HG02623 (cell line): Measurements from ENCODE around the gene GNPAT.

ENCODE experiments used
- ATAC-seq: cut with Tn5 transposase; IDR thresholded peaks from one replicate; pipeline ENCODE4 v1.9.1; 2021; ENCODE audit warnings: moderate library complexity; ENCODE audit not compliant: unreplicated experiment

GNPAT gene

DNA sequence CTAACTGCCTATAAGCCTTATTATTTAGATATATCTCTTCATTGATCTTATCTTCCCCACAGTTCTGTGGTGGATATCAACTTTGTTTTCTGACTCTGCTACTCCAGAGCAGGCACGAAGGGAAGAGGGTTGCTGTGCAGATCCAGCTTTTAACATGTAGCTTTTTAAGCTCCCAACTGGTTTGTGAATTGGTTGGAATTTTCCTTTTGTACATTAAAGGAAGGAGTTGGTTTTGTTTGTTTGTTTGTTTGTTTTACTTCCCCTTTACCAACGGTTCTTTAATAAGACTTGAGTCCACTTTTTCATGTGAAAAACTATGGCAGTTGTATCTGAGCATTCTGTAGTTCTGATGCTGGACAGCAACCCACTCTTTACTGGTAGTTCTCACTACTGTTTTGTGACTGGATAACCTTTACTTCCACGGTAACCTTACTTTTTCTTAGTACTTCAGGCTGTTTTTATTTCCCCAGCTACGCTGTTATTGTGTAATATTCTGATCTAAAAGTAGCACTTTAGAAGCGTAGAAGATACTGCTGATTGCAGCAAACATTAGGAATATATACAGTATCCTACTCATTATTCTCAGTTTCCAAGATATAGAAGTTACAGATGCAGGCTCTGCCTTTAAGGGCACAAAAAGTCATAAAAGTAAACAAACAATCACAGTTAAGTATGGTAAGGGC, 1.6 kb downstream of the GNPAT start:
- no peak for ATAC-seq

DNA sequence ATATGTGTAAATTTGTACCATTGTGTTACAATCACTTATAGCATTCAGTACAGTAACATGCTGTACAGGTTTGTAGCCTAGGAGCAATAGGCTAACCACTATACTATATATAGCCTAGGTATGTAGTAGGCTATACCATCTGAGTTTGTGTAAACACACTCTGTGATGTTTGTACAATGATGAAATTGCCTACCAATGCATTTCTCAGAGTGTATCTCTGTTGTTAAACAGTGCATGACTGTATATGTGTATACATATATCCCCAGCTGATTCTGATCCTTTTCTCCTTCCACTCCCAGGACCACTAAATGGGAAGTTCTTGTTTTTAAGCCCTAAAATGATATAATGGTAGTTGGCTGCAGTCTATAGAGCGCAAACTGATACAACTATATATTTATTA, 7.8 kb downstream of the GNPAT start:
- ATAC-seq: no peak

GRCh38 chr1:231252336-231252735, 11.3 kb downstream of the GNPAT start:
- no peak for ATAC-seq

GRCh38 chr1:231260351-231260750, 19.3 kb downstream of the GNPAT start:
- no peak for ATAC-seq

DNA sequence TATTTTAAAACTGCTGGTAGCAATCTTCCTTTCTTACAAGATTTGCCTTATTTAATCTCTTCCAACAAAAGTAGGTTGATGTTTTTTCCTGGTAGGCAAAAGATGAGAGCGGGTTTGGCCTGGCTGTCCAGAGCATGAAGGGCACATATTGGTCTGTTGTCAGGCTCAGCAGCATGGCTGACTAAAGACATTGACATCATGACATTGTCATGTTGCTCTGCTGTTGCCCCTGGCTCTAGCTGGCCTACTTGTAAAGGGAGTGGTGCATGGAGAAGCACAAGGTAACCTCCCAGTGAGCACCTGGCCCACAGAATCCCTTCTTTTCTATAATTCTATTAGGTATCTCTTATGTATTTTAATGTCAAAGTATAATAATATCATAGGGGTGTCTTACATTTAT, 23.6 kb downstream of the GNPAT start:
- no peak for ATAC-seq

DNA sequence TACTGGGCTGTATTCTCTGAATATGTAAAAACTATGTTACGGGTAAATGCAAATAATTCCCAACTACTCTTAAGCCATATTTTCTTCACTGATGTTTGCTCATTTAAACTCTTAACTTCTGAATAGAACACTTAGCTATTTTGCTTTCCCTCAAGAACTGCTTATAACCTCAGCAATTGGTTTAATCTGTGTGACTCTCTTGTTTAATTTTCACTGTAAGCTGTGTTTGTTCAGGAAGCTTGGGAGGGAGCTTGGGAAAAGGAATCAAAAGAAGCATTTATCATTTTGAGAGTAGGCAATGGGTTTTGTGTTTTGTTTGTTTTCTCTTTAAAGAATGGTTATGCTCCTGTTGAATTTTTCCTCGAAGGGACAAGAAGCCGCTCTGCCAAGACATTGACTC, 24.4 kb downstream of the GNPAT start:
- ATAC-seq: no peak

GRCh38 chr1:231266811-231267322, 25.9 kb downstream of the GNPAT start:
- ATAC-seq: no peak

DNA sequence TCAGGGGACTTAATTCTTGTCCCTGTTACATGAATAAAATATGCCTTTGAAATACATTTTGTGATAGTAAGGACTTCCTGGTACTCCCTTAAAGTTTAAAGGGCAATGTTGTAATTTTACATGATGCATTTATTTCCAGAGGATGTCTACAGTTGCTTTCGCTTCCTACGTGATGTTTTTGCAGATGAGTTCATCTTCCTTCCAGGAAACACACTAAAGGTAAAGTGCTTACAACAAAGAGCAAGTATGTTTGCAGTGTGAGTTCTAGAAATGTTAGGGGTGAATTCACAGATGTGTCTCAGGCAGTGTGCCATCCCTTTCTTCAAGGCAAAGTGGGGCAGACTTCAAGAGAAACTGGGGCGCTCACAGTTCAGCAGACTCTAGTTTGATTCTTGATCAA, 31.2 kb downstream of the GNPAT start:
- no peak for ATAC-seq

DNA sequence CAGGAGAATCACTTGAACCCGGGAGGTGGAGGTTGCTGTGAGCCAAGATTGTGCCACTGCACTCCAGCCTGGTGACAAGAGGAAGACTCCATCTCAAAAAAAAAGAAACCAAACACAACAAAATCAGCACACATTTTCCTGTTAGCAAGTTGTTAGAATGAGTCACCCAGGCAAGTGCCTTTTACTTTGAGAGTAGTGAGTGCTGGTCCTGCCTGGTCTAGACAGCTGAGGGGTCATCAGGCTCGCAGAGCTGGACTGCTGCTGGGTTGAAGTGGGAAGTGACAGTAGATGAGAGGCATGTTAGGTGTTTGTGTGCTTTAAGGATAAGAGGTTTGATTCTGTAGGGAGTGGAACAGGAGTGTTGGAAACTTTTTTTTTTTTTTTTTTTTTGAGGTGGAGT, 31.9 kb downstream of the GNPAT start:
- no peak for ATAC-seq

DNA sequence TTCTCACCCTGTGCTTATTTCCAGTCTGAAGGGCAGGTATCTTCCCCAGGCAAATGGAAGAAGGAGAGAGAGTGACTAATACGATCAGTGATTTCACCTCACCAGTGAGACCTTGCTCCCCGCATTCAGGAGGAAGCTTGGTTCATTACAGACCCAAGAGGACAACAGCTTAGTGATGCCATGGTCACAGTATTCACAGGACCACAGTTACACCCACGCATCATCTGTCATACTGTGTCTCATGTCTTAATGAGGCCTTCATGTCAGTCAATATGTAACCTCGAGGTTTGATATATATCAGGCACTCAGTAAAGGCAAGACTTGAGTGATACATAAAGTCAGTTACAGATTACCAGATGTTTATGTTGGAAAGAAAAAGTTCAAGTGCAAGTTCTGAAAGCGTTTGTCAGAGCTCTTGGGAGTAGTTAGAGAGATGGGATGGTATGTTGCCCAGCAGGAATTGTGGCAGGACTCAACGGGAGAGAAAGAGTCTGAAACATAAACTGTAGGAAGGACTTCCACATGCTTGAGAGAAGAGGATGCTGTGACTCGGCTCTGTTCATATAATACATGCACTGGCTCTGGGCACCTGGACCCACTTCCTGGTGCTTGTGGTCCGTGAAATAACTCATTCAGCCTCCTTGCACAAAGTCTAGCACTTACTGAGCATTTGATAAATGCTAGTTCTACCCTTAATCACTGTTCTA, 33.3 kb downstream of the GNPAT start:
- ATAC-seq: no peak

DNA sequence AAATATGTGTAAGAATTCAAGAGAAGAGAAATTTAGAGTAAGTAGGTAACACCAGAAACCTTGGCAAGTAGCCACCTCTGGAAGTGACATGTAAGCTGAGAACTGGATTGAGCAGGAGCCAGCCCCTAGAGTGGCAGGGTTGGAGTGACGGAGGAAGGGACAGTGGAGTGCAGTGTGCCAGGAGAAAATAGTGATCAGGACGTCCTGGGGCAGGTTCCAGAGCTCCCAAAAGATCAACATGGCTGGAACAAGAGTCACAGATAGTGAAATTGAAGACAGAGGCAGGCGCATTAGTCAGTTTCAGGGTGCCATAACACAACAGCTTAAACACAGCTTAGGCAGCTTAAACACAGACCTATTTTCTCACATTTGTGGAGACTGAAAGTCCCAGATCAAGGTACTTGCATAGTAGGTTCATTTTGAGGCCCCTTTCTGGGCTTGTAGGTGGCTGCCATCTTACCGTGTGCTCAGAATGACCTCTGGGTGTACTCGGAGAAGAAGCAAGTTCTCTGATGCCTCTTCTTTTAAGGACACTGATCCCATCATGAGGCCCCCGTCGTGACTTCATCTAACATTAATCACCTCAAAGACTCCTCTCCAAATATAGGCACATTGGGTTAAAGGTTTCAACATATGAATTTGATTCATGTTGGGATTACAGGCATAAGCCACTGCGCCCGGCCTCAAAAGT, 37.2 kb downstream of the GNPAT start:
- ATAC-seq: no peak

GRCh38 chr1:231279081-231279480, 38.1 kb downstream of the GNPAT start:
- ATAC-seq: no peak

DNA sequence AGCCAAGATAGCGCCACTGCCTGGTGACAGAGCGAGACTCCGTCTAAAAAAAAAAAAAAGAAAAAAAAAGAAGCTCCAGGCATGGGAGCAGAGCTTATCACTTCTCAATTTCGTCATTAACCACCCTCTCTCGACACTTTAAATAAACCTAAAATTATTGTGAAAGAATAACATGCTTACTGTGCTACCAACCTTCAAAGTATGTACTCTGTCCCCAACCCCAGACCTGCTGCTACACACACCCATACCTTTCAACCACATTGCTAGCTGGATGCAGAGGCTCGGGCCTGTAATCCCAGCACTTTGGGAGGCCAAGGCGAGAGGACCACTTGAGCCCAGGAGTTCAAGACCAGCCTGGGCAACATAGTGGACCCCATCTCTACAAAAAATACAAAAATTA, 38.7 kb downstream of the GNPAT start:
- ATAC-seq: no peak

DNA sequence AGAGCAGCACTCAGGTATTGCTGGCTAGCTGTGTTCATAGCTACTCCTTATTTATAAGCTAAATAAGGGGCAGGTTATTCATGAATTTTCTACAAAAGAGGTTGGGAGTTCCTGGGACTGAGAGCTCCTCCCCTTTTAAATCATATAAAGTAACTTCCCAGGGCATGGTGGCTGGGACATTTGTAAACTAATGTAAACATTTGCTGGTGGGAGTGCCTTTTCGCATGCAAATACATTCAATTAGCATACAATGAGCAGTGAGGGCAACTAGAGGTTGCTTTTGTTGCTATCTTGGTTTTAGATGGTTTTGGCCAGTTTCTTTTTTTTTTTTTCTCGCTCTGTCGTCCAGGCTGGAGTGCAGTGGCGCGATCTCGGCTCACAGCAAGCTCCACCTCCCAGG, 43.4 kb downstream of the GNPAT start:
- no peak for ATAC-seq

GRCh38 chr1:231286603-231287002, 45.6 kb downstream of the GNPAT start:
- ATAC-seq: no peak

DNA sequence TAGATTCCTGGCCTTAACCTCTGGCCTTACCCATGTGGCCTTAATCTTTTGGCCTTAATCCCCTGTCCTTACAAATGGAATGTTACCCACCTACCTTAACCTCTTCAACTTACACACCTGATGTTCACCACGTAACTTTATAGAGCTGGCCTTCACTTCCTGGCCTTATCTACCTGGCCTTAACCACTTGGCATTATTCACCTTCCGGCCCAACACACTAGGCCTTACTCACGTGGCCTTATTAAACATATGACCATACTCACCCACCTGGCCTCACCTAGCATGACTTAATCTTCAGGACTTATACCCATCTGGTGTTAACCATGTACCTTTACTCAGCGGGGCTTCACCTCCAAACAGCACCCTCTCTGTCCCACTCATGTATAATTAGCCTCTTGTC, 54.9 kb downstream of the GNPAT start:
- ATAC-seq: no peak

- no peak for ATAC-seq
These were observed 61.0 kb downstream of the GNPAT start for GRCh38 chr1:231301990-231302389.

DNA sequence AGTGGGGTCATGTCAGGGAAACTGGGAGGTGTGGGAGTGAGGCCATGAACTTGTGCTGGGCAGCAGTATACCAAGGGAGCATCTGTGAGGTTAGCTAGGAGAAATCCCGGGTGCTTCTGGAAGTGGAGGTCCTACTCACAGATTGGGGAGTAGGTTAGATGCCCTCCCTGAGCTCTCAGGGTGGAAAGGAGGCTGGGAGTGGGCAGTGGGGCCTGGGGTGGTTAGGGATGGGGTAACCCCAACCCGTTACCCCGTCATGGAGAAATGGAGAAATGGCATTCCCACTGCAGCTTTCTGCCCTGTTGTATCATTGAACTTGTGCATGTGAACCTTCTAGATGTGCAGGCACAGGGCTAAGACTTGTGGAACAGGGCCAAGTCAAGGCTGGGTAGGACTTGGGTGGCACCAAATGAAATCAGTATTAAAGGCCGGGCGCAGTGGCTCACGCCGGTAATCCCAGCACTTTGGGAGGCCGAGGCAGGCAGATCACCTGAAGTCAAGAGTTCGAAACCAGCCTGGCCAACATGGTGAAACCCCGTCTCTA, 69.5 kb downstream of the GNPAT start:
- ATAC-seq: no peak

- ATAC-seq: no peak
These were observed 70.9 kb downstream of the GNPAT start for GRCh38 chr1:231311720-231312431.

DNA sequence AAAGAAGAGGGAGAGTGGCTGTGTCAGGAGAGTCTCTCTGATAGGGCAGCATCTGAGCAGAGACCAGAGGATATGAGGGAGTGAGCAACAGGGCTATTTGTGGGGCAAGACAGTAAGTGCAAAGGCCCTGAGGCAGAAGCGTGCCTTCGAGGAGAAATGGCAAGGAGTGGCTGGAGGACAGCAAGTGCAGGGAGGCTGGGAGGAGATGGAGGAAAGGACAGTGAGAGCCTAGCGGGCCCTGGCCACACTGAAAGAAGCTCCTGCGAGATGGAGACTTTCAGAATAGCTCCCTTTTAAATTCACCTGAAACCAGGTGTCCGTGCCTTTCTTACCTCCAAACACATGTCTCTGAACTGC, 71.4 kb downstream of the GNPAT start:
- no peak for ATAC-seq

DNA sequence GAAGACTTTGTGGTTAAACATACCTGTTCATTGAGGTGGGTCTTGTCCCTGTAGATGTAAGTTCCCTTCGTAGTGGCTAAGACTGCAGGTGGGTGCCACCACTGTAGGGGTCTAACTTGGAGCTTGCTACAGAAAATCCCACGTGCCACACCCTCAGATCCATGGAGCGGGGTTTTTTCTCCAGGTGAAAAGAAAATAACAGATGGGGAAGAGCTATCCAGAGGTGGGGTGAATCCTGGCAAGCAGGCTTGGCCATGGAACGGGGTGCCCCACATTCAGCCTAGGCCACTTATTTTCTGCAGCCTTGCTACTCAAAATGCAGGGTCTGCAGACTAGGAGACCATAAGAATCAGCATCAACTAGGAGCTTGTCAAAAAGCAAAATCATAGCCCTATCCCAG, 72.6 kb downstream of the GNPAT start:
- ATAC-seq: no peak
